ENCODE measurements around the gene SSC5D.

Gene SSC5D

DNA sequence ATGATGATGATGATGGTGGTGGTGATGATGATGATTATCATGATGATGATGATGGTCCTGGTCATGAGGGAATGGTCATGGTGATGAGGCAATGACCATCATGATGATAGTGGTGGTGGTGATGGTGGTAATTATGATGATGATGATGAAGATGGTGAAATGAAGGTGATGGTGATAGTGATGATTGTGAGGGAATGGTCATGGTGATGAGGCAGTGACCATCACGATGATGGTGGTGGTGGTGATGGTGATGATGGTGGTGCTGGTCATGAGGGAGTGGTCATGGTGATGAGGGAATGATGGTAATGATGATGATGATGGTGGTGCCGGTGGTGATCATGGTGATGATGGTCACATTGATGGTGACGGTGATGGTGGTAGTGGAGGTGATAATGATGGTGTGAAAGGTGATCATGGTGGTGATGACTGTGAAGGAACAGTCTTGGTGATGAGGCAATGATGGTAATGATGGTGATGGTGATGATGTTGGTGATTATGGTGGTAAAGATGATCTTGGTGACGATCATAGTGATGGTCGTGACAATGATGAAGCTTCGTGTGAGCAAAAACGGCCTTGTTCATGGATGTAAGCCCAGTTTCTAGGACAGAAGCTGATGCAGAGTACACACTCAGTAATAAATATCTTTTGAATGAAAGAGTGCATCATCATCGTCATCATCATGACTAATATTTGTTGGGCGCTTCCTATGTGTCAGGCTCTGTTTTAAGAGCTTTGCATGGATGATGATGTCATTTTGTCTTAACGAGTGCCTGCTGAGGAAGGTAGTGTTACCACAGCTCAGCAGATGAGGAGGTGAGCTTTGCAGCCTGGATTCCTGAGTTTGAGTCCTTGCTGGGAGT is 31.4 kb downstream of the SSC5D start (continued):
- TF ChIP-seq ZNF132 (tag by site-specific recombination; IDR thresholded peaks at IDR 0.05; ENCODE audit: borderline replicate concordance) (no peak), REPIN1 (tag by site-specific recombination; IDR thresholded peaks at IDR 0.05; ENCODE audit: low read depth) (no peak), ZNF341 (tag by site-specific recombination; IDR thresholded peaks at IDR 0.05; ENCODE audit: low read depth) (no peak), ZNF777 (tag by site-specific recombination; IDR thresholded peaks at IDR 0.05; ENCODE audit: borderline replicate concordance) (peak; percentile 35), ZNF830 (tag by site-specific recombination; IDR thresholded peaks at IDR 0.05; ENCODE audit: low read depth) (no peak), ZNF529 (tag by site-specific recombination; IDR thresholded peaks at IDR 0.05; ENCODE audit: insufficient replicate concordance) (no peak), SALL2 (tag by site-specific recombination; IDR thresholded peaks at IDR 0.05; ENCODE audit: borderline replicate concordance) (peak; percentile 89), GLI4 (tag by site-specific recombination; IDR thresholded peaks at IDR 0.05) (no peak; the same call in 1 of the 2 replicates), OSR2 (tag by site-specific recombination; IDR thresholded peaks at IDR 0.05) (peak; percentile 61; the same call in 1 of the 2 replicates), ZNF292 (tag by site-specific recombination; IDR thresholded peaks at IDR 0.05; ENCODE audit: borderline replicate concordance, low read depth) (no peak), PRDM1 (tag by site-specific recombination; IDR thresholded peaks at IDR 0.05) (peak; percentile 41), ZNF837 (tag by site-specific recombination; IDR thresholded peaks at IDR 0.05) (no peak), ZNF16 (tag by site-specific recombination; IDR thresholded peaks at IDR 0.05; ENCODE audit: low read depth) (no peak), ZNF776 (tag by site-specific recombination; IDR thresholded peaks at IDR 0.05; ENCODE audit: borderline replicate concordance) (peak; percentile 2; the same call in 1 of the 2 replicates), ZNF544 (tag by site-specific recombination; IDR thresholded peaks at IDR 0.05) (no peak; the same call in 1 of the 2 replicates), FEZF1 (tag by site-specific recombination; IDR thresholded peaks at IDR 0.05) (no peak), ZNF629 (tag by site-specific recombination; IDR thresholded peaks at IDR 0.05) (peak; percentile 98), ZNF311 (tag by site-specific recombination; IDR thresholded peaks at IDR 0.05; ENCODE audit: borderline replicate concordance) (0 out of 2 replicates have a peak, but pooled peaks have one; percentile 86), ZNF335 (tag by site-specific recombination; conservative IDR thresholded peaks at IDR 0.05) (peak; percentile 52; the same call in 1 of the 2 replicates), ZFHX2 (tag by site-specific recombination; conservative IDR thresholded peaks at IDR 0.05) (no peak), ZNF596 (tag by site-specific recombination; IDR thresholded peaks at IDR 0.05) (no peak), KLF16 (tag by site-specific recombination; IDR thresholded peaks at IDR 0.05) (no peak), ZNF211 (tag by site-specific recombination; IDR thresholded peaks at IDR 0.05; ENCODE audit: low read depth) (peak; percentile 75)
- TF ChIP-seq, protein P1, sequence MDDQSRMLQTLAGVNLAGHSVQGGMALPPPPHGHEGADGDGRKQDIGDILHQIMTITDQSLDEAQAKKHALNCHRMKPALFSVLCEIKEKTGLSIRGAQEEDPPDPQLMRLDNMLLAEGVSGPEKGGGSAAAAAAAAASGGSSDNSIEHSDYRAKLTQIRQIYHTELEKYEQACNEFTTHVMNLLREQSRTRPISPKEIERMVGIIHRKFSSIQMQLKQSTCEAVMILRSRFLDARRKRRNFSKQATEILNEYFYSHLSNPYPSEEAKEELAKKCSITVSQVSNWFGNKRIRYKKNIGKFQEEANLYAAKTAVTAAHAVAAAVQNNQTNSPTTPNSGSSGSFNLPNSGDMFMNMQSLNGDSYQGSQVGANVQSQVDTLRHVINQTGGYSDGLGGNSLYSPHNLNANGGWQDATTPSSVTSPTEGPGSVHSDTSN (CRISPR knock-in tag; IDR thresholded peaks at IDR 0.05): no peak
- TF ChIP-seq, protein P2, sequence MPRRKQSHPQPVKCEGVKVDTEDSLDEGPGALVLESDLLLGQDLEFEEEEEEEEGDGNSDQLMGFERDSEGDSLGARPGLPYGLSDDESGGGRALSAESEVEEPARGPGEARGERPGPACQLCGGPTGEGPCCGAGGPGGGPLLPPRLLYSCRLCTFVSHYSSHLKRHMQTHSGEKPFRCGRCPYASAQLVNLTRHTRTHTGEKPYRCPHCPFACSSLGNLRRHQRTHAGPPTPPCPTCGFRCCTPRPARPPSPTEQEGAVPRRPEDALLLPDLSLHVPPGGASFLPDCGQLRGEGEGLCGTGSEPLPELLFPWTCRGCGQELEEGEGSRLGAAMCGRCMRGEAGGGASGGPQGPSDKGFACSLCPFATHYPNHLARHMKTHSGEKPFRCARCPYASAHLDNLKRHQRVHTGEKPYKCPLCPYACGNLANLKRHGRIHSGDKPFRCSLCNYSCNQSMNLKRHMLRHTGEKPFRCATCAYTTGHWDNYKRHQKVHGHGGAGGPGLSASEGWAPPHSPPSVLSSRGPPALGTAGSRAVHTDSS (tag by site-specific recombination; IDR thresholded peaks at IDR 0.05): peak; percentile 99
- TF ChIP-seq, protein P3, sequence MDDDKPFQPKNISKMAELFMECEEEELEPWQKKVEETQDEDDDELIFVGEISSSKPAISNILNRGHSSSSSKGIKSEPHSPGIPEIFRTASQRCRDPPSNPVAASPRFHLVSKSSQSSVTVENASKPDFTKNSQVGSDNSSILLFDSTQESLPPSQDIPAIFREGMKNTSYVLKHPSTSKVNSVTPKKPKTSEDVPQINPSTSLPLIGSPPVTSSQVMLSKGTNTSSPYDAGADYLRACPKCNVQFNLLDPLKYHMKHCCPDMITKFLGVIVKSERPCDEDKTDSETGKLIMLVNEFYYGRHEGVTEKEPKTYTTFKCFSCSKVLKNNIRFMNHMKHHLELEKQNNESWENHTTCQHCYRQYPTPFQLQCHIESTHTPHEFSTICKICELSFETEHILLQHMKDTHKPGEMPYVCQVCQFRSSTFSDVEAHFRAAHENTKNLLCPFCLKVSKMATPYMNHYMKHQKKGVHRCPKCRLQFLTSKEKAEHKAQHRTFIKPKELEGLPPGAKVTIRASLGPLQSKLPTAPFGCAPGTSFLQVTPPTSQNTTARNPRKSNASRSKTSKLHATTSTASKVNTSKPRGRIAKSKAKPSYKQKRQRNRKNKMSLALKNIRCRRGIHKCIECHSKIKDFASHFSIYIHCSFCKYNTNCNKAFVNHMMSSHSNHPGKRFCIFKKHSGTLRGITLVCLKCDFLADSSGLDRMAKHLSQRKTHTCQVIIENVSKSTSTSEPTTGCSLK (tag by site-specific recombination; IDR thresholded peaks at IDR 0.05): no peak
- TF ChIP-seq, protein P4, sequence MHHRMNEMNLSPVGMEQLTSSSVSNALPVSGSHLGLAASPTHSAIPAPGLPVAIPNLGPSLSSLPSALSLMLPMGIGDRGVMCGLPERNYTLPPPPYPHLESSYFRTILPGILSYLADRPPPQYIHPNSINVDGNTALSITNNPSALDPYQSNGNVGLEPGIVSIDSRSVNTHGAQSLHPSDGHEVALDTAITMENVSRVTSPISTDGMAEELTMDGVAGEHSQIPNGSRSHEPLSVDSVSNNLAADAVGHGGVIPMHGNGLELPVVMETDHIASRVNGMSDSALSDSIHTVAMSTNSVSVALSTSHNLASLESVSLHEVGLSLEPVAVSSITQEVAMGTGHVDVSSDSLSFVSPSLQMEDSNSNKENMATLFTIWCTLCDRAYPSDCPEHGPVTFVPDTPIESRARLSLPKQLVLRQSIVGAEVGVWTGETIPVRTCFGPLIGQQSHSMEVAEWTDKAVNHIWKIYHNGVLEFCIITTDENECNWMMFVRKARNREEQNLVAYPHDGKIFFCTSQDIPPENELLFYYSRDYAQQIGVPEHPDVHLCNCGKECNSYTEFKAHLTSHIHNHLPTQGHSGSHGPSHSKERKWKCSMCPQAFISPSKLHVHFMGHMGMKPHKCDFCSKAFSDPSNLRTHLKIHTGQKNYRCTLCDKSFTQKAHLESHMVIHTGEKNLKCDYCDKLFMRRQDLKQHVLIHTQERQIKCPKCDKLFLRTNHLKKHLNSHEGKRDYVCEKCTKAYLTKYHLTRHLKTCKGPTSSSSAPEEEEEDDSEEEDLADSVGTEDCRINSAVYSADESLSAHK (tag by site-specific recombination; IDR thresholded peaks at IDR 0.05): no peak
- TF ChIP-seq, protein P5, sequence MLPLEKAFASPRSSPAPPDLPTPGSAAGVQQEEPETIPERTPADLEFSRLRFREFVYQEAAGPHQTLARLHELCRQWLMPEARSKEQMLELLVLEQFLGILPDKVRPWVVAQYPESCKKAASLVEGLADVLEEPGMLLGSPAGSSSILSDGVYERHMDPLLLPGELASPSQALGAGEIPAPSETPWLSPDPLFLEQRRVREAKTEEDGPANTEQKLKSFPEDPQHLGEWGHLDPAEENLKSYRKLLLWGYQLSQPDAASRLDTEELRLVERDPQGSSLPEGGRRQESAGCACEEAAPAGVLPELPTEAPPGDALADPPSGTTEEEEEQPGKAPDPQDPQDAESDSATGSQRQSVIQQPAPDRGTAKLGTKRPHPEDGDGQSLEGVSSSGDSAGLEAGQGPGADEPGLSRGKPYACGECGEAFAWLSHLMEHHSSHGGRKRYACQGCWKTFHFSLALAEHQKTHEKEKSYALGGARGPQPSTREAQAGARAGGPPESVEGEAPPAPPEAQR (tag by site-specific recombination; IDR thresholded peaks at IDR 0.05): no peak; the same call in 1 of the 2 replicates
- TF ChIP-seq, protein P6, sequence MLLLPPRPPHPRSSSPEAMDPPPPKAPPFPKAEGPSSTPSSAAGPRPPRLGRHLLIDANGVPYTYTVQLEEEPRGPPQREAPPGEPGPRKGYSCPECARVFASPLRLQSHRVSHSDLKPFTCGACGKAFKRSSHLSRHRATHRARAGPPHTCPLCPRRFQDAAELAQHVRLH (tag by site-specific recombination; IDR thresholded peaks at IDR 0.05): no peak
